ENCODE measurements around the gene PRKAR1A. TPM values are rescaled to one million over a fixed set of nuclear protein-coding genes. Genes with fewer than 3 reads are reported as not detected.

PRKAR1A gene
- total and polyA plus RNA-seq, 5 donors from 2014 or later, result 135 to 220 (median 187) TPM

GRCh38 chr17:68567581-68567980 lies 55.4 kb downstream of the PRKAR1A start:
- Histone ChIP-seq H3K4me1 (ENCODE audit: control insufficient read depth, insufficient read depth, low read length, poor library complexity, severe bottlenecking) (no peaks in the 10 kb centered on the region), H3K4me3 (ENCODE audit: low read depth, low read length) (no peak overlapping the region), H3K9me3 (ENCODE audit: control insufficient read depth in 2 of 2, low read length in 2 of 2) (no peaks in the 10 kb centered on the region), H3K27ac (ENCODE audit: insufficient read depth, low read length, poor library complexity, severe bottlenecking) (no peak overlapping the region), H3K36me3 (ENCODE audit: control insufficient read depth, insufficient read depth, low read length) (no peaks in the 10 kb centered on the region), H3K27me3 (ENCODE audit: control insufficient read depth, insufficient read depth, low read length) (peaks cover 3% of the 10 kb centered on the region)
- peaks cover 8% of the 10 kb centered on the region for H3K36me3 Mint-ChIP-seq
- DNase-seq (no peak), ATAC-seq (ENCODE audit: low read depth in 2 of 2) (no peak)
- H3K9me3 Mint-ChIP-seq, result peaks cover 0 to 2% (median 0%) of the 10 kb centered on the region in 7 donors
- H3K4me3 Mint-ChIP-seq, result no peak overlapping the region
- no peaks in the 10 kb centered on the region for H3K4me1 Mint-ChIP-seq
- no peak overlapping the region for H3K27ac Mint-ChIP-seq
- H3K27me3 Mint-ChIP-seq, result peaks cover 15% of the 10 kb centered on the region

GRCh38 chr17:68568581-68568980 lies 56.4 kb downstream of the PRKAR1A start:
- no peaks in the 10 kb centered on the region for H3K4me1 Mint-ChIP-seq
- no peak overlapping the region for H3K4me3 Mint-ChIP-seq
- H3K27ac ChIP-seq (ENCODE audit: insufficient read depth, low read length, poor library complexity, severe bottlenecking), result no peak overlapping the region
- no peaks in the 10 kb centered on the region for H3K36me3 ChIP-seq (ENCODE audit: control insufficient read depth, insufficient read depth, low read length)
- peaks cover 8% of the 10 kb centered on the region for H3K36me3 Mint-ChIP-seq
- H3K27me3 Mint-ChIP-seq, result peaks cover 19% of the 10 kb centered on the region
- H3K4me1 ChIP-seq (ENCODE audit: control insufficient read depth, insufficient read depth, low read length, poor library complexity, severe bottlenecking), result no peaks in the 10 kb centered on the region
- H3K27ac Mint-ChIP-seq, result no peak overlapping the region
- H3K9me3 ChIP-seq (ENCODE audit: control insufficient read depth in 2 of 2, low read length in 2 of 2), result no peaks in the 10 kb centered on the region
- no peak for DNase-seq
- H3K27me3 ChIP-seq (ENCODE audit: control insufficient read depth, insufficient read depth, low read length), result peaks cover 3% of the 10 kb centered on the region
- H3K9me3 Mint-ChIP-seq, result peaks cover 0 to 2% (median 0%) of the 10 kb centered on the region in 7 donors
- ATAC-seq (ENCODE audit: low read depth in 2 of 2), result no peak
- no peak overlapping the region for H3K4me3 ChIP-seq (ENCODE audit: low read depth, low read length)

DNA sequence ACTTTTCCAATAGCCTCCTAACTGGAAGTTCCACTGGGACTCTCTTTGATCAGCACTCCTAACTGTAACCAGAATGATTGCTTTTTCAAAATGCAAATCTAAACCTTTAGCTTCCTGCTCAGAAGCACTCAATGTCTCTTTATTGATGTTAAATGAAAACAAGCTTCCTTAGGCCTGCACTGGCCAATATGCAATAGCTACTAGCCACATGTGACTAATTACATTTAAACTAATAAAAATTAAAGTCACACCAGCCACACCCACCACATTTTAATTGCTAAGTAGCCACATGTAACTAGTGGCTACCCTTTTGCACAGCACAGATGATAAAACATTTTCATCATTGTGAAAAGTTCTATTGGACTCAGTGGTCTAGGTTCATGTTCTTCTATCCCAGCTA lies 57.1 kb downstream of the PRKAR1A start:
- H3K4me1 Mint-ChIP-seq, result no peaks in the 10 kb centered on the region
- Histone ChIP-seq H3K9me3 (ENCODE audit: control insufficient read depth in 2 of 2, low read length in 2 of 2) (no peaks in the 10 kb centered on the region), H3K4me1 (ENCODE audit: control insufficient read depth, insufficient read depth, low read length, poor library complexity, severe bottlenecking) (no peaks in the 10 kb centered on the region), H3K27ac (ENCODE audit: insufficient read depth, low read length, poor library complexity, severe bottlenecking) (no peak overlapping the region), H3K4me3 (ENCODE audit: low read depth, low read length) (no peak overlapping the region), H3K36me3 (ENCODE audit: control insufficient read depth, insufficient read depth, low read length) (no peaks in the 10 kb centered on the region), H3K27me3 (ENCODE audit: control insufficient read depth, insufficient read depth, low read length) (peaks cover 3% of the 10 kb centered on the region)
- DNase-seq (no peak), ATAC-seq (ENCODE audit: low read depth in 2 of 2) (no peak)
- peaks cover 15% of the 10 kb centered on the region for H3K27me3 Mint-ChIP-seq
- H3K27ac Mint-ChIP-seq, result no peak overlapping the region
- peaks cover 0 to 2% (median 0%) of the 10 kb centered on the region in 7 donors for H3K9me3 Mint-ChIP-seq
- no peak overlapping the region for H3K4me3 Mint-ChIP-seq
- peaks cover 8% of the 10 kb centered on the region for H3K36me3 Mint-ChIP-seq

DNA sequence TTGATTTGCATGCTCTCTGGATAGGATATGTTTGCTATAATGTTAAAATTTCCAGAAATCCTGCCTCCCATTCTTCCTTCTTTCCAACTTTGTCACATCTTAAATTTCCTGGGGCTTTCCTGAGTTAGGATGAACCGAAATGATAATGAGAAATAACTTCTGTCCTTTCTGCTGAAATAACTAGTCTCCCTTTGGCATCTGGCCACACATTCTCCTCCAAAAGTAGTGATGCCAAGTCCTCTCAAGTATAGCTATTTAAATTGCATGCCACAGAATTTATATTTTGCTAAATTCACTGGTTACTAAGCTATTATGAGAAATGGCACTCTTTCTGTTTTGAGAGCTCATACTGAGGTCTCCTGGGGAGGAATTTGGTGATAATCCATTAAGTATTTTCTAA lies 58.3 kb downstream of the PRKAR1A start:
- Mint-ChIP-seq H3K4me1 (no peaks in the 10 kb centered on the region), H3K36me3 (peaks cover 8% of the 10 kb centered on the region), H3K27me3 (peaks cover 10% of the 10 kb centered on the region), H3K27ac (no peak overlapping the region), H3K4me3 (no peak overlapping the region), H3K9me3 (peaks cover 0 to 2% (median 0%) of the 10 kb centered on the region in 7 donors)
- H3K4me1 ChIP-seq (ENCODE audit: control insufficient read depth, insufficient read depth, low read length, poor library complexity, severe bottlenecking), result no peaks in the 10 kb centered on the region
- no peak overlapping the region for H3K4me3 ChIP-seq (ENCODE audit: low read depth, low read length)
- no peak overlapping the region for H3K27ac ChIP-seq (ENCODE audit: insufficient read depth, low read length, poor library complexity, severe bottlenecking)
- ATAC-seq (ENCODE audit: low read depth in 2 of 2) (no peak), DNase-seq (no peak)
- no peaks in the 10 kb centered on the region for H3K9me3 ChIP-seq (ENCODE audit: control insufficient read depth in 2 of 2, low read length in 2 of 2)
- no peaks in the 10 kb centered on the region for H3K36me3 ChIP-seq (ENCODE audit: control insufficient read depth, insufficient read depth, low read length)
- peaks cover 3% of the 10 kb centered on the region for H3K27me3 ChIP-seq (ENCODE audit: control insufficient read depth, insufficient read depth, low read length)

GRCh38 chr17:68572138-68572842 lies 60.1 kb downstream of the PRKAR1A start:
- no peaks in the 10 kb centered on the region for H3K27me3 ChIP-seq (ENCODE audit: control insufficient read depth, insufficient read depth, low read length)
- H3K4me3 ChIP-seq (ENCODE audit: low read depth, low read length), result no peak overlapping the region
- no peaks in the 10 kb centered on the region for H3K9me3 ChIP-seq (ENCODE audit: control insufficient read depth in 2 of 2, low read length in 2 of 2)
- H3K4me3 Mint-ChIP-seq, result no peak overlapping the region
- no peak for DNase-seq
- no peaks in the 10 kb centered on the region for H3K36me3 ChIP-seq (ENCODE audit: control insufficient read depth, insufficient read depth, low read length)
- peaks cover 4% of the 10 kb centered on the region for H3K27me3 Mint-ChIP-seq
- H3K36me3 Mint-ChIP-seq, result peaks cover 2% of the 10 kb centered on the region
- no peak overlapping the region for H3K27ac Mint-ChIP-seq
- H3K4me1 ChIP-seq (ENCODE audit: control insufficient read depth, insufficient read depth, low read length, poor library complexity, severe bottlenecking), result no peaks in the 10 kb centered on the region
- H3K9me3 Mint-ChIP-seq, result peaks cover 0 to 2% (median 0%) of the 10 kb centered on the region in 7 donors
- no peak overlapping the region for H3K27ac ChIP-seq (ENCODE audit: insufficient read depth, low read length, poor library complexity, severe bottlenecking)
- no peaks in the 10 kb centered on the region for H3K4me1 Mint-ChIP-seq
- no peak for ATAC-seq (ENCODE audit: low read depth in 2 of 2)

GRCh38 chr17:68573338-68573737 lies 61.1 kb downstream of the PRKAR1A start:
- H3K4me3 ChIP-seq (ENCODE audit: low read depth, low read length), result no peak overlapping the region
- Mint-ChIP-seq H3K27me3 (peaks cover 4% of the 10 kb centered on the region), H3K27ac (no peak overlapping the region)

GRCh38 chr17:68576137-68576536 lies 63.9 kb downstream of the PRKAR1A start:
- Histone ChIP-seq H3K4me3 (ENCODE audit: low read depth, low read length) (no peak overlapping the region), H3K9me3 (ENCODE audit: control insufficient read depth in 2 of 2, low read length in 2 of 2) (no peaks in the 10 kb centered on the region), H3K27ac (ENCODE audit: insufficient read depth, low read length, poor library complexity, severe bottlenecking) (no peak overlapping the region), H3K27me3 (ENCODE audit: control insufficient read depth, insufficient read depth, low read length) (no peaks in the 10 kb centered on the region), H3K4me1 (ENCODE audit: control insufficient read depth, insufficient read depth, low read length, poor library complexity, severe bottlenecking) (no peaks in the 10 kb centered on the region), H3K36me3 (ENCODE audit: control insufficient read depth, insufficient read depth, low read length) (no peaks in the 10 kb centered on the region)
- H3K4me3 Mint-ChIP-seq, result no peak overlapping the region
- ATAC-seq (ENCODE audit: low read depth in 2 of 2) (no peak), DNase-seq (no peak)
- H3K4me1 Mint-ChIP-seq, result no peaks in the 10 kb centered on the region
- H3K27me3 Mint-ChIP-seq, result peaks cover 4% of the 10 kb centered on the region
- no peaks in the 10 kb centered on the region for H3K36me3 Mint-ChIP-seq
- peak overlapping the region in 1 of 3 donors; percentile 38 for H3K27ac Mint-ChIP-seq
- no peaks in the 10 kb centered on the region for H3K9me3 Mint-ChIP-seq

More at GRCh38 chr17:68573338-68573737, 61.1 kb downstream of the PRKAR1A start:
- ATAC-seq (ENCODE audit: low read depth in 2 of 2) (no peak), DNase-seq (no peak)
- Mint-ChIP-seq H3K36me3 (peaks cover 2% of the 10 kb centered on the region), H3K4me1 (no peaks in the 10 kb centered on the region), H3K4me3 (no peak overlapping the region), H3K9me3 (no peaks in the 10 kb centered on the region)
- Histone ChIP-seq H3K36me3 (ENCODE audit: control insufficient read depth, insufficient read depth, low read length) (no peaks in the 10 kb centered on the region), H3K9me3 (ENCODE audit: control insufficient read depth in 2 of 2, low read length in 2 of 2) (no peaks in the 10 kb centered on the region), H3K27ac (ENCODE audit: insufficient read depth, low read length, poor library complexity, severe bottlenecking) (no peak overlapping the region), H3K4me1 (ENCODE audit: control insufficient read depth, insufficient read depth, low read length, poor library complexity, severe bottlenecking) (no peaks in the 10 kb centered on the region), H3K27me3 (ENCODE audit: control insufficient read depth, insufficient read depth, low read length) (no peaks in the 10 kb centered on the region)

DNA sequence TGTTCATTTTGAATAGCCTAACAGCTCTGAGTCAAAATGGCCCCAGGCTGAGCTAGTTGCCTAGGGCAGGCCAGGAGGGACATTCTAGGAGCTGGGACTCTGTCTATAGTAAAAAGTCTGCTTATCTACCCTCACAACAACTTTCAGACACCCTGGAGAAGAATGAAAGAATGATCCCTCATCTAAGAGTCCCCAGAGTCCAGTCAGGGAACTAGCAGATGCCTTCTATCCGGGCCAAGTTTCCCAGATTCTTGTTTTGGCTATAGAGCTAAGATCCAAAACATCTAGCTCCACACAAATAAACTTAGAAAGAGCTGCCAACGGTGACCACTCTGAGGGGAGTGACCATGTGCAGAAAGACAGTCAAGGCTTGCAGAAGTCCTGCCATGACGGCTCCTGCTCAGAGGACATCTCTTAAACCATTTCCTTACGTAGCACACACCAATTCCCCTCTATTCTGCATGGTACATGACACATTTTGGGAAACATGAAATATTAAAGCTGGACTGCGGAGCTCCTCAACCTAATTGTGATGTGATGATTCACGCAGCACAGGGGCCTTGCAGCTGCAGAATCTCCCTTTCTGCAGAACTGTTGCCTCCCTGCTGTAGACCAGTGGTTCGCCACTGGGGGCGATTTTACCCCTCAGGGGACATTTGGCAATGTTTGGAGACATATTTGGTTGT lies 64.7 kb downstream of the PRKAR1A start:
- no peak overlapping the region for H3K27ac ChIP-seq (ENCODE audit: insufficient read depth, low read length, poor library complexity, severe bottlenecking)
- no peak overlapping the region for H3K4me3 Mint-ChIP-seq
- H3K36me3 Mint-ChIP-seq, result peaks cover under 1% of the 10 kb centered on the region
- H3K27me3 ChIP-seq (ENCODE audit: control insufficient read depth, insufficient read depth, low read length), result no peaks in the 10 kb centered on the region
- DNase-seq (no peak), ATAC-seq (ENCODE audit: low read depth in 2 of 2) (no peak)
- H3K4me3 ChIP-seq (ENCODE audit: low read depth, low read length), result no peak overlapping the region
- H3K4me1 ChIP-seq (ENCODE audit: control insufficient read depth, insufficient read depth, low read length, poor library complexity, severe bottlenecking), result no peaks in the 10 kb centered on the region
- H3K4me1 Mint-ChIP-seq, result no peaks in the 10 kb centered on the region
- no peaks in the 10 kb centered on the region for H3K9me3 Mint-ChIP-seq
- H3K36me3 ChIP-seq (ENCODE audit: control insufficient read depth, insufficient read depth, low read length), result no peaks in the 10 kb centered on the region
- H3K27me3 Mint-ChIP-seq, result peaks cover 4% of the 10 kb centered on the region
- no peak overlapping the region for H3K27ac Mint-ChIP-seq
- H3K9me3 ChIP-seq (ENCODE audit: control insufficient read depth in 2 of 2, low read length in 2 of 2), result no peaks in the 10 kb centered on the region
